GM19372 (cell line): ENCODE measurements around the gene RDH8.

Experiments used
- ATAC-seq: cut with Tn5 transposase; IDR thresholded peaks from one replicate; pipeline ENCODE4 v1.9.1; 2021; ENCODE audit warnings: mild to moderate bottlenecking, low read depth, moderate library complexity; ENCODE audit not compliant: unreplicated experiment

The RDH8 gene

GRCh38 chr19:10013316-10013715, at the start of gene RDH8:
Gene RDH8 (plus strand): TSS chr19:10013483. CDS start chr19:10013498, 15 bp downstream.
- ATAC-seq, result no peak

GRCh38 chr19:9966024-9966423, 47.3 kb upstream of the RDH8 start:
- ATAC-seq, result no peak

GRCh38 chr19:9966448-9966847, 46.8 kb upstream of the RDH8 start:
- ATAC-seq, result no peak

GRCh38 chr19:9967326-9967725, 46.0 kb upstream of the RDH8 start:
- ATAC-seq, result no peak

GRCh38 chr19:9968820-9969687, 44.2 kb upstream of the RDH8 start:
- ATAC-seq, result no peak

GRCh38 chr19:9969688-9969975, 43.7 kb upstream of the RDH8 start:
- ATAC-seq, result no peak

GRCh38 chr19:9970481-9970880, 42.8 kb upstream of the RDH8 start:
- ATAC-seq, result no peak

- no peak for ATAC-seq
Observed at GRCh38 chr19:9971166-9971897, 42.0 kb upstream of the RDH8 start.

- no peak for ATAC-seq
Observed at GRCh38 chr19:9972103-9972502, 41.2 kb upstream of the RDH8 start.

GRCh38 chr19:9981406-9982260, 31.6 kb upstream of the RDH8 start:
- ATAC-seq, result no peak

GRCh38 chr19:9986787-9987281, 26.4 kb upstream of the RDH8 start:
- no peak for ATAC-seq

GRCh38 chr19:9989504-9989903, 23.8 kb upstream of the RDH8 start:
- ATAC-seq, result no peak

GRCh38 chr19:9991425-9992191, 21.7 kb upstream of the RDH8 start:
- ATAC-seq, result no peak

GRCh38 chr19:9995084-9995483, 18.2 kb upstream of the RDH8 start:
- no peak for ATAC-seq

- no peak for ATAC-seq
Observed at GRCh38 chr19:9995999-9996398, 17.3 kb upstream of the RDH8 start.

GRCh38 chr19:9996541-9996940, 16.7 kb upstream of the RDH8 start:
- no peak for ATAC-seq

GRCh38 chr19:10000171-10000826, 13.0 kb upstream of the RDH8 start:
- no peak for ATAC-seq

GRCh38 chr19:10001899-10002298, 11.4 kb upstream of the RDH8 start:
- ATAC-seq, result no peak

- no peak for ATAC-seq
Observed at GRCh38 chr19:10003271-10003670, 10.0 kb upstream of the RDH8 start.

GRCh38 chr19:10004617-10005016, 8.7 kb upstream of the RDH8 start:
- ATAC-seq, result no peak
